ENCODE results near the gene NFATC1. TPM values are rescaled to one million over a fixed set of nuclear protein-coding genes. Genes with fewer than 3 reads are reported as not detected.

NFATC1 gene
- total RNA-seq, 1 donor from 2014 or later, result 0.53 TPM

GRCh38 chr18:79438898-79439627 lies 43.3 kb downstream of the NFATC1 start:
- H3K36me3 ChIP-seq (ENCODE audit: control insufficient read depth, insufficient read depth, low read length), result no peaks in the 10 kb centered on the region
- DNase-seq (ENCODE audit: low read depth) (no peak), FAIRE-seq (no peak)
- no peak overlapping the region for H3K4me3 ChIP-seq (ENCODE audit: low read depth, low read length)
- TF ChIP-seq CTCF (IDR thresholded peaks at IDR 0.05; ENCODE audit: insufficient read depth, low read length, severe bottlenecking), result no peak
- no peaks in the 10 kb centered on the region for H3K27me3 ChIP-seq (ENCODE audit: control insufficient read depth, insufficient read depth, low read length)

GRCh38 chr18:79439628-79440023 lies 43.9 kb downstream of the NFATC1 start:
- Histone ChIP-seq H3K4me3 (ENCODE audit: low read depth, low read length) (no peak overlapping the region), H3K36me3 (ENCODE audit: control insufficient read depth, insufficient read depth, low read length) (no peaks in the 10 kb centered on the region), H3K27me3 (ENCODE audit: control insufficient read depth, insufficient read depth, low read length) (no peaks in the 10 kb centered on the region)
- no peak for DNase-seq (ENCODE audit: low read depth)
- FAIRE-seq, result no peak
- TF ChIP-seq CTCF (IDR thresholded peaks at IDR 0.05; ENCODE audit: insufficient read depth, low read length, severe bottlenecking), result no peak

- no peak overlapping the region for H3K4me3 ChIP-seq (ENCODE audit: low read depth, low read length)
- DNase-seq (ENCODE audit: low read depth), result no peak
- H3K36me3 ChIP-seq (ENCODE audit: control insufficient read depth, insufficient read depth, low read length), result no peaks in the 10 kb centered on the region
- TF ChIP-seq CTCF (IDR thresholded peaks at IDR 0.05; ENCODE audit: insufficient read depth, low read length, severe bottlenecking), result no peak
- no peaks in the 10 kb centered on the region for H3K27me3 ChIP-seq (ENCODE audit: control insufficient read depth, insufficient read depth, low read length)
- no peak for FAIRE-seq
These were observed 44.8 kb downstream of the NFATC1 start for GRCh38 chr18:79440316-79441110.

GRCh38 chr18:79441420-79441819 lies 45.7 kb downstream of the NFATC1 start:
- DNase-seq (ENCODE audit: low read depth) (no peak), FAIRE-seq (no peak)
- Histone ChIP-seq H3K4me3 (ENCODE audit: low read depth, low read length) (no peak overlapping the region), H3K27me3 (ENCODE audit: control insufficient read depth, insufficient read depth, low read length) (no peaks in the 10 kb centered on the region), H3K36me3 (ENCODE audit: control insufficient read depth, insufficient read depth, low read length) (no peaks in the 10 kb centered on the region)
- TF ChIP-seq CTCF (IDR thresholded peaks at IDR 0.05; ENCODE audit: insufficient read depth, low read length, severe bottlenecking), result no peak

GRCh38 chr18:79442508-79443221 lies 46.9 kb downstream of the NFATC1 start:
- FAIRE-seq, result no peak

More at GRCh38 chr18:79442508-79443221, 46.9 kb downstream of the NFATC1 start:
- H3K36me3 ChIP-seq (ENCODE audit: control insufficient read depth, insufficient read depth, low read length), result no peaks in the 10 kb centered on the region
- TF ChIP-seq CTCF (IDR thresholded peaks at IDR 0.05; ENCODE audit: insufficient read depth, low read length, severe bottlenecking), result no peak
- H3K27me3 ChIP-seq (ENCODE audit: control insufficient read depth, insufficient read depth, low read length), result no peaks in the 10 kb centered on the region
- DNase-seq (ENCODE audit: low read depth), result no peak
- H3K4me3 ChIP-seq (ENCODE audit: low read depth, low read length), result no peak overlapping the region
